ENCODE results near the gene MRPL9.
"Not testable (repeated sequence)": the region's sequence is repeated elsewhere in the genome, so short reads cannot be mapped to it uniquely, and the experiment has no call there.

MRPL9 gene

DNA sequence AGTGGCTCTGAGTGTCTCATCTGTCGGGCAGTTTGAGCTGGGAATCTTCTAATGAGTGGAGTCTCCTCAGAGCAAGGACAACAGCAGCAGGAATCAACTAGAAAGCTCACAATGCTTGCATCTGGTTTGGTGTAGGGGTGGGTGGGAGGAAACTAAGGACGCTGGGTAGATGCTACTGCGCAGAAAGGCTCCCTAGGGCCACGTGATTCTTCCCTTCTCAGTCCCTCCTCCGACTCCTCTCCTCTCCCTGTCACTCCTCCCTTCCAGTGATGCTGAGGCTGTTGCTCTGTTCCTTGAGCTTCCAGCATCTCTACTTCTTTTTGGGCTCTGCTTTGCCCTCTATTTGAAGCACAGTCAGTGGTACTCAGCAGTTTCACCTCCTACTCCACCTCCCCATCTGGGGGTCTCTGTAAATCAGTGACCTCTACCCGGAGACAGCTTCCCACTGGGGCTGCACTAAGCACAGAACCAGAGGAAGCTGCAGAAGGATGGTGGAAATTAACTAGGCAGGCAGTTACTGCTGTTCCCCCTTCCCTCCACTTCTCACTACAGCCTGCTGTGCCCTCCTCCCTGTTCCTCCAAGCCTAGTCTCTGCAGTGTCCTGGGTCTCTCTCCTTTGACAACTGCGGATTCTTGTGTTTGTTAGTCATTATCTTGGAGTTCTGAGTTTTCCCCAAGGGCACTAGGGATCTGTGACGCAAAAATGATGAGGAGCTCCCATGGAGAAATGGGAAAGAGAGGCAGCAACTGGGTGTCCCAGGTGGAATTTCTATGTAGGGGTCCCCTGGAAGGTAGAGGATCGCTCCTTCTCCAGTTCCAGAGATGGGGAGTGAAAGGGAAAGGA is 36.1 kb upstream of the MRPL9 start:
- Mint-ChIP-seq H3K27ac (no peak overlapping the region), H3K4me1 (ENCODE audit: low read depth) (peaks cover 3% of the 10 kb centered on the region), H3K4me3 (no peak overlapping the region), H3K9me3 (no peaks in the 10 kb centered on the region), H3K36me3 (ENCODE audit: low read depth) (no peaks in the 10 kb centered on the region), H3K27me3 (no peaks in the 10 kb centered on the region)
- DNase-seq = no peak

DNA sequence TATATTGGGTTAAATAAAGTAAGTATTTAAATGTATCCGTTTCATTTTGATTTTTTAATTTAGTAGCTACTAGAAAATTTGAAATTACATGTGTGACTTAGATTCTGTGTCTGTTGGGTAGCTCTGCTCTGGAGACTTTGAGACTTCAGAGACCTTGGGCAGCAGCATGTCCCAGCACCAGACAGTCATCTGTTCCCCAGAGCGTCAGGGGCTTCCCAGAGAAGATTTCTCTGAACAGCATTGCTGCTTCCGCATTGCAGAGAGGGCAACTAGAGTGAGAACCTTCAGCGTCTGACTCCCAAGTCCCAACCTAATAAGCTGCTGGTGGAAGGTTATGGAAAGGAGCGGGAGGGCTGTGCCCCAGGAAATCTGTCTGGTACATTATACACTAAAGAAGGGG is 35.3 kb upstream of the MRPL9 start:
- no peak overlapping the region for H3K27ac Mint-ChIP-seq
- H3K27me3 Mint-ChIP-seq = no peaks in the 10 kb centered on the region
- H3K4me1 Mint-ChIP-seq (ENCODE audit: low read depth) = peaks cover 3% of the 10 kb centered on the region
- H3K4me3 Mint-ChIP-seq = no peak overlapping the region
- no peaks in the 10 kb centered on the region for H3K36me3 Mint-ChIP-seq (ENCODE audit: low read depth)
- DNase-seq = no peak
- no peaks in the 10 kb centered on the region for H3K9me3 Mint-ChIP-seq

- H3K36me3 Mint-ChIP-seq (ENCODE audit: low read depth) = peaks cover 7% of the 10 kb centered on the region
- peaks cover 34% of the 10 kb centered on the region for H3K4me1 Mint-ChIP-seq (ENCODE audit: low read depth)
- peak overlapping the region; percentile 86 for H3K4me3 Mint-ChIP-seq
- DNase-seq = no peak
- no peaks in the 10 kb centered on the region for H3K27me3 Mint-ChIP-seq
- no peaks in the 10 kb centered on the region for H3K9me3 Mint-ChIP-seq
- peak overlapping the region; percentile 86 for H3K27ac Mint-ChIP-seq
Measured at GRCh38 chr1:151790940-151791651, 27.8 kb upstream of the MRPL9 start.

DNA sequence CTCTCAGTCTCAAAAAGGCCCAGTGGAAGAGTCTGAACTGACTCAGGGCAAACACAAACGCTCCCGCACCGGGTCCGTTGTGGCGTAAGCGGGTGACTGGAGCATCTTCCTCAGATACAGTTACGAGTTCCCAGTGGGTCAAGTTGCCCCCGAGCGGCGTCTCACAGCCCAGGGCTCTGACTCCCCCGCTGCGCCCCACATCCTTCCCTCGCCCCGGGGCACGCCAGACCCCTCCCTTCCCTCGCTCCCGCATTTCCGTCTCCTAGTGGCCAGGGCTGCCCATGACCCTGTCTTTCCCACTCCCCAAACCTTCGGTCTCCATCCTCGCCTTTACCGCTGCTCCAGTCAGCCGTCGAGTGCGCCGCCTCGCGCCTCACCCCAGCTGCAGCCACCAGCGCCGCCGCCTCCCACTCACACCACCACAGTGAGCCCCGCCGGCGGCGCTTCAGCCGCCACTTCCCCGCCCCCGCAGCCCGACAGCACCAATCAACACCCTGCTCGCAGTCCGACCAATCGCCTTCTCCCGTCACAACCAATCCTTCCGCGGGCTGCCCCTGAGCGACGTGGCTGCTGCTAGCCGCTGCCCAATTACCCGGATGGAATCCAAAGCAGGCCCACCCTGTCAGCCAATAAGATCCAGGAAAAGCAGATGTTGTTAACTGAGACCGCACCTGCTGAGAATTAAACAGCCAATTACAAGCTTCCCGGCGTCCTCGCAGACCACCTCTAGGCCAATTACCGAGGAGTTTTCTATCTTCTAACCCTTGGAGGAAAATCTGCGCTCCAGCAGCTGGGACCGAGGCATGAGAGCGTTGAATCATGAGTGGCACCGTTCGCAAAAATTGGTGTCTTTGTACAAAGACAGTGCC is 27.0 kb upstream of the MRPL9 start, which contains the start of gene TDRKH:
TDRKH (minus strand) TSS at position 430 of the 869 bp plus-strand sequence. CDS start 7,478 bp downstream, outside the sequence.
- peaks cover 34% of the 10 kb centered on the region for H3K4me1 Mint-ChIP-seq (ENCODE audit: low read depth)
- DNase-seq = peak; percentile 97
- H3K36me3 Mint-ChIP-seq (ENCODE audit: low read depth) = peaks cover 7% of the 10 kb centered on the region
- H3K4me3 Mint-ChIP-seq = peak within 1 kb of the TSS; percentile 86
- peak within 1 kb of the TSS; percentile 86 for H3K27ac Mint-ChIP-seq
- H3K27me3 Mint-ChIP-seq = no peaks in the 10 kb centered on the region
- no peaks in the 10 kb centered on the region for H3K9me3 Mint-ChIP-seq

GRCh38 chr1:151787689-151788088 is 24.4 kb upstream of the MRPL9 start:
- H3K36me3 Mint-ChIP-seq (ENCODE audit: low read depth) = peaks cover 7% of the 10 kb centered on the region
- no peaks in the 10 kb centered on the region for H3K27me3 Mint-ChIP-seq
- H3K4me3 Mint-ChIP-seq = no peak overlapping the region
- H3K27ac Mint-ChIP-seq = no peak overlapping the region
- no peak for DNase-seq
- H3K4me1 Mint-ChIP-seq (ENCODE audit: low read depth) = peaks cover 34% of the 10 kb centered on the region
- H3K9me3 Mint-ChIP-seq = no peaks in the 10 kb centered on the region

- no peak overlapping the region for H3K4me3 Mint-ChIP-seq
- peaks cover 21% of the 10 kb centered on the region for H3K36me3 Mint-ChIP-seq (ENCODE audit: low read depth)
- no peaks in the 10 kb centered on the region for H3K27me3 Mint-ChIP-seq
- no peaks in the 10 kb centered on the region for H3K9me3 Mint-ChIP-seq
- H3K4me1 Mint-ChIP-seq (ENCODE audit: low read depth) = peaks cover 6% of the 10 kb centered on the region
- no peak for DNase-seq
- no peak overlapping the region for H3K27ac Mint-ChIP-seq
Measured at GRCh38 chr1:151783796-151784195, 20.5 kb upstream of the MRPL9 start.

GRCh38 chr1:151782741-151783140 is 19.4 kb upstream of the MRPL9 start:
- Mint-ChIP-seq H3K9me3 (no peaks in the 10 kb centered on the region), H3K36me3 (ENCODE audit: low read depth) (peaks cover 30% of the 10 kb centered on the region), H3K27me3 (no peaks in the 10 kb centered on the region), H3K27ac (no peak overlapping the region), H3K4me1 (ENCODE audit: low read depth) (no peaks in the 10 kb centered on the region), H3K4me3 (no peak overlapping the region)
- DNase-seq = no peak

GRCh38 chr1:151782026-151782425 is 18.7 kb upstream of the MRPL9 start:
- not testable (repeated sequence) for H3K27ac Mint-ChIP-seq; H3K27me3 Mint-ChIP-seq; H3K4me3 Mint-ChIP-seq; H3K9me3 Mint-ChIP-seq; H3K4me1 Mint-ChIP-seq (ENCODE audit: low read depth); DNase-seq
- peaks cover 32% of the 10 kb centered on the region for H3K36me3 Mint-ChIP-seq (ENCODE audit: low read depth)

GRCh38 chr1:151780736-151781135 is 17.4 kb upstream of the MRPL9 start:
- peaks cover 45% of the 10 kb centered on the region for H3K36me3 Mint-ChIP-seq (ENCODE audit: low read depth)
- H3K9me3 Mint-ChIP-seq, H3K4me3 Mint-ChIP-seq: not testable (repeated sequence)

GRCh38 chr1:151779852-151780251 is 16.6 kb upstream of the MRPL9 start:
- H3K27me3 Mint-ChIP-seq = no peaks in the 10 kb centered on the region
- peaks cover 52% of the 10 kb centered on the region for H3K36me3 Mint-ChIP-seq (ENCODE audit: low read depth)
- H3K27ac Mint-ChIP-seq = no peak overlapping the region
- no peaks in the 10 kb centered on the region for H3K4me1 Mint-ChIP-seq (ENCODE audit: low read depth)
- no peak overlapping the region for H3K4me3 Mint-ChIP-seq
- DNase-seq = no peak
- no peaks in the 10 kb centered on the region for H3K9me3 Mint-ChIP-seq

More at GRCh38 chr1:151780736-151781135, 17.4 kb upstream of the MRPL9 start:
- not testable (repeated sequence) for H3K27ac Mint-ChIP-seq; H3K4me1 Mint-ChIP-seq (ENCODE audit: low read depth); H3K27me3 Mint-ChIP-seq; DNase-seq

- peaks cover 55% of the 10 kb centered on the region for H3K36me3 Mint-ChIP-seq (ENCODE audit: low read depth)
- H3K27me3 Mint-ChIP-seq = no peaks in the 10 kb centered on the region
- no peaks in the 10 kb centered on the region for H3K4me1 Mint-ChIP-seq (ENCODE audit: low read depth)
- no peaks in the 10 kb centered on the region for H3K9me3 Mint-ChIP-seq
- DNase-seq = no peak
- no peak overlapping the region for H3K27ac Mint-ChIP-seq
- H3K4me3 Mint-ChIP-seq = no peak overlapping the region
Measured at GRCh38 chr1:151777317-151777716, 14.0 kb upstream of the MRPL9 start.

DNA sequence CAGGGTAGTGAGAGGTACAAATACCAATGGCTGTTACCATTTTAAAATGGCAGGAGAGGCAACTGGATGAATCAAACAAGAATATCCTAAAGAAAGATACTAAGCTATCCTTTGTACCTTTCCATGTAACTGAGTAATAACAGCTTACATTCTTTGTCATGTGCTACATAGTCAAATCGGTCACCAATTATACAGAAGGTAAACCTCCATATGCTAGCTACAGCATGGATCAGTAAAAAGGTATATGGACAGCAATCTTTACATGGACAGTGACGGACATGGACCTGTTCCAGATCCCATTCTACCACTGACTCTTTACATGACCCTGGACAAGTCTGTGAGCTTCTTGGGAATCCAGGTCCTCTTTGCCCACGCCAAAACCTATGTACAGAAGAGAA is 13.4 kb upstream of the MRPL9 start:
- peaks cover 51% of the 10 kb centered on the region for H3K36me3 Mint-ChIP-seq (ENCODE audit: low read depth)
- H3K9me3 Mint-ChIP-seq = no peaks in the 10 kb centered on the region
- no peak overlapping the region for H3K4me3 Mint-ChIP-seq
- DNase-seq = no peak
- no peaks in the 10 kb centered on the region for H3K4me1 Mint-ChIP-seq (ENCODE audit: low read depth)
- H3K27me3 Mint-ChIP-seq = no peaks in the 10 kb centered on the region
- H3K27ac Mint-ChIP-seq = no peak overlapping the region

DNA sequence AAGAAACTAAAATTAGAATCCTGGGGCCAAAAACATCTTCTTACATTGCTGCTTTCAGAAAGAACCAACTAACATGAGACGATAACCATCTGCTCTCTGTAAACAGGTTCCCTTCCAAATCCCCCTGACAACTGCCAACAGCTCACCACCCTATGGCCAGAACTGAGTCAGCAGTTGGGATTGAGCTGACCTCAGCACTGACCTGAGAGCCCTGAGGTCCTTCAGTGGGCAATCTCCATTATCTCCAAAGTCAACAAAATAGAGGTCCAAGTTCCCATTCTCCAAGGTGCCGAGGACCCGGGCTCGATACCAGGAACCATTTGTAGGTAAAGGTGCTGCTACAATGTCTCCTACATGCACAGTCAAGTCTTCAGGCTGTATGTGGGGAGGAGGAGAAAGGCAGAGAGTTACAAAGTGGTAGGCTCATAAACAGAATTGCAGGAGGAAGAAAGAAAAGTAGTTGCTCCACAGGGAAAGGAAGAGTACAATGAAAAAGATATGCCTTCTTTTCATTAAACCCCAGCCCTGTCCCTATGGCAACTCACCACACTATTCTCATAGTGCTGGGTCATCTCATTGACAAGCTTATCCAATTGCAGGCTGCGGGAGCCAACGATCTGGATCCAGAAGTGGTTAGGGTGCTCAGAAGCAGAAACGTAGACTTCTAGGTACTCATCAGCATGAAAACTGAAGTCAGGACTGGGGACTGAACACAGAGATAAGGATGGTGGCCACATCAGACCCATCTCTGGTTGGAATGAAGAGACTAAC is 12.8 kb upstream of the MRPL9 start:
- Mint-ChIP-seq H3K36me3 (ENCODE audit: low read depth) (peaks cover 47% of the 10 kb centered on the region), H3K27me3 (no peaks in the 10 kb centered on the region), H3K9me3 (no peaks in the 10 kb centered on the region), H3K4me1 (ENCODE audit: low read depth) (no peaks in the 10 kb centered on the region), H3K27ac (no peak overlapping the region), H3K4me3 (no peak overlapping the region)
- DNase-seq = no peak
